NB4 (cell line): ENCODE measurements around the gene RAD18.

Experiments
- MAX ChIP-seq: IDR thresholded peaks from 2 replicates; pipeline ENCODE4 v1.6.1; 2011; ENCODE audit warnings: low read depth, low read length
- MYC ChIP-seq: IDR thresholded peaks from 2 replicates; pipeline ENCODE4 v1.6.1; 2011; ENCODE audit warnings: low read depth, low read length
- POLR2A ChIP-seq: IDR thresholded peaks from 2 replicates; pipeline ENCODE4 v1.6.1; 2011; ENCODE audit warnings: mild to moderate bottlenecking; ENCODE audit not compliant: insufficient read length; ENCODE audit errors: extremely low read depth
- TF ChIP-seq, protein P1 (sequence below): IDR thresholded peaks from one replicate; pipeline ENCODE4 v1.5.1; 2012; ENCODE audit warnings: low read depth, low read length

- TF ChIP-seq, protein P1, sequence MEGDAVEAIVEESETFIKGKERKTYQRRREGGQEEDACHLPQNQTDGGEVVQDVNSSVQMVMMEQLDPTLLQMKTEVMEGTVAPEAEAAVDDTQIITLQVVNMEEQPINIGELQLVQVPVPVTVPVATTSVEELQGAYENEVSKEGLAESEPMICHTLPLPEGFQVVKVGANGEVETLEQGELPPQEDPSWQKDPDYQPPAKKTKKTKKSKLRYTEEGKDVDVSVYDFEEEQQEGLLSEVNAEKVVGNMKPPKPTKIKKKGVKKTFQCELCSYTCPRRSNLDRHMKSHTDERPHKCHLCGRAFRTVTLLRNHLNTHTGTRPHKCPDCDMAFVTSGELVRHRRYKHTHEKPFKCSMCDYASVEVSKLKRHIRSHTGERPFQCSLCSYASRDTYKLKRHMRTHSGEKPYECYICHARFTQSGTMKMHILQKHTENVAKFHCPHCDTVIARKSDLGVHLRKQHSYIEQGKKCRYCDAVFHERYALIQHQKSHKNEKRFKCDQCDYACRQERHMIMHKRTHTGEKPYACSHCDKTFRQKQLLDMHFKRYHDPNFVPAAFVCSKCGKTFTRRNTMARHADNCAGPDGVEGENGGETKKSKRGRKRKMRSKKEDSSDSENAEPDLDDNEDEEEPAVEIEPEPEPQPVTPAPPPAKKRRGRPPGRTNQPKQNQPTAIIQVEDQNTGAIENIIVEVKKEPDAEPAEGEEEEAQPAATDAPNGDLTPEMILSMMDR = no peak
- TF ChIP-seq POLR2A (no peak), MYC (no peak), MAX (no peak)
Measured at GRCh38 chr3:8952130-8952529, 11.1 kb downstream of the RAD18 start.
